GM21390 (cell line): ENCODE data around the gene KLHL13.
"Not testable (repeated sequence)": the region's sequence is repeated elsewhere in the genome, so short reads cannot be mapped to it uniquely, and the experiment has no call there.

Experiments used
- ATAC-seq: cut with Tn5 transposase; IDR thresholded peaks from one replicate; pipeline ENCODE4 v1.9.1; 2021; ENCODE audit not compliant: unreplicated experiment

KLHL13 gene

GRCh38 chrX:117995378-117995777 is 121.2 kb downstream of the KLHL13 start:
- ATAC-seq, result no peak

GRCh38 chrX:117992192-117992723 is 124.4 kb downstream of the KLHL13 start:
- ATAC-seq, result no peak

- no peak for ATAC-seq
These were observed 126.2 kb downstream of the KLHL13 start for GRCh38 chrX:117990438-117990837.

- ATAC-seq, result no peak
These were observed 127.1 kb downstream of the KLHL13 start for GRCh38 chrX:117989512-117989911.

- ATAC-seq, result no peak
These were observed 129.2 kb downstream of the KLHL13 start for GRCh38 chrX:117987373-117987772.

- ATAC-seq, result no peak
These were observed 131.4 kb downstream of the KLHL13 start for GRCh38 chrX:117985241-117985640.

GRCh38 chrX:117982694-117983392 is 133.8 kb downstream of the KLHL13 start:
- ATAC-seq, result no peak

GRCh38 chrX:117978402-117978801 is 138.2 kb downstream of the KLHL13 start:
- no peak for ATAC-seq

GRCh38 chrX:117977526-117977925 is 139.1 kb downstream of the KLHL13 start:
- no peak for ATAC-seq

- no peak for ATAC-seq
These were observed 143.4 kb downstream of the KLHL13 start for GRCh38 chrX:117973110-117973807.

GRCh38 chrX:117972711-117973109 is 143.9 kb downstream of the KLHL13 start:
- no peak for ATAC-seq

- ATAC-seq, result no peak
These were observed 146.8 kb downstream of the KLHL13 start for GRCh38 chrX:117969782-117970181.

- no peak for ATAC-seq
These were observed 147.3 kb downstream of the KLHL13 start for GRCh38 chrX:117969328-117969727.

GRCh38 chrX:117959045-117959444 is 157.6 kb downstream of the KLHL13 start:
- ATAC-seq, result no peak

GRCh38 chrX:117957128-117957527 is 159.5 kb downstream of the KLHL13 start:
- ATAC-seq, result no peak

- not testable (repeated sequence) for ATAC-seq
These were observed 177.3 kb downstream of the KLHL13 start for GRCh38 chrX:117939296-117939695.

GRCh38 chrX:117936118-117936517 is 180.5 kb downstream of the KLHL13 start:
- no peak for ATAC-seq

- ATAC-seq, result not testable (repeated sequence)
These were observed 186.5 kb downstream of the KLHL13 start for GRCh38 chrX:117930116-117930515.

- ATAC-seq, result no peak
These were observed 196.9 kb downstream of the KLHL13 start for GRCh38 chrX:117919755-117920154.

- no peak for ATAC-seq
These were observed 206.4 kb downstream of the KLHL13 start for GRCh38 chrX:117910216-117910615.

GRCh38 chrX:117898226-117898625 is 218.4 kb downstream of the KLHL13 start:
- no peak for ATAC-seq

GRCh38 chrX:117895418-117895817 is 221.2 kb downstream of the KLHL13 start:
- ATAC-seq, result no peak
